CD1c-positive myeloid dendritic cell (primary cell): Measurements from ENCODE around the gene DNAJC5.
"Not testable (repeated sequence)": the region's sequence is repeated elsewhere in the genome, so short reads cannot be mapped to it uniquely, and the experiment has no call there.

Experiments
- DNase-seq: peaks from one replicate; pipeline ENCODE4 v3.0.0-alpha.2; 2016; ENCODE audit errors: extremely low spot score

DNAJC5 gene

GRCh38 chr20:63955281-63955826 is 60.4 kb downstream of the DNAJC5 start:
- DNase-seq: peak; percentile 59

GRCh38 chr20:63955827-63956663 is 61.1 kb downstream of the DNAJC5 start, which contains the start of gene UCKL1:
TSS of gene UCKL1 (minus strand) at chr20:63956416. CDS start at chr20:63956372, 44 bp downstream.
- DNase-seq: peak; percentile 91

DNA sequence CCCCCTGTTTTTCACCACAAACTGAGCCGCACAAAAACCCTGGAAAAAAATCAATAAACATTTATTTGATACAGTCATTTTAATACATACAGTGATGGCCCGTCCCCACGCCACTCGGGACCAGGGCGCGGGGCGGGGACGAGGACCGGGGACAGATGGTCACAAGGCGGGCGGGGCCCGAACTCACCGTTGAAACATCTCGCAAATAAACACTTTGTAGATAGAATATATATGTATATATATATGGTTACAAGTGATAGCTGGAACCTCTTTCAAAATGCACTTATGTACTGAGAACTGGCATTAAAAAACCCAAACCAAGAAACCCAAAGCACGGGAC is 61.7 kb downstream of the DNAJC5 start:
- DNase-seq: peak; percentile 27

DNA sequence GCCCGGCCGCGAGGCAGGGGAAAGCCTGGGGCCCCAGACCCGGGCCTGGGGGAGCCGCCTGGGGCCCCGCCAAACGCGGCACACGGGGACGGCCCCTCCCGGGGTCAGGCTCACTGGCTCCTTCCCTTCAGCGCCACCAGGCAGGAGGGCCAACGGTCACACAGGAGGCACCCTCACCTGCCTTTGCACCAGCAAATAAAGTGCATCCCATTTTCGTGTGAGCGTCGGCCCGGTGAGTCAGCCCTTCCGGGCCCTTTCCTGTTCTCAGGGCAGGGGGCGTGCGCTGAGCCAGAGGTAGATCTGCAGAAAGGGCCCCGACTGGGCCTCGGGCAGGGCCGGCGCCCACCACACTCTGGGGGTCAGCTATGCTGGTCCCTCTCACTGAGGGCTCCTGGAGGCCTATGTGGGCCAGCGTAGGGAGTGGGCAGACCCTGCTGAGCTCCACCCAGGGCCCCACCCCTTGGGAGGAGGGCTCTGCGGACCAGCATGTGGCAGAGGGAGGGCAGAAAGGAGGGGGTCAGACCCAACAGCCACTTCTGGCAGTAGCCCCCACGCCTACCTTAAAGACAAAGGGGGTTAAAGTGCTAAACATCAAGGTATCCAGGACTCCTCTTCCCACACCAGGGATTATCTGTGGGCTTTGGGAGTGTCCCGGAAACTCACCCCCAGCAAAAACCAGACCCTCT is 62.2 kb downstream of the DNAJC5 start:
- DNase-seq: peak; percentile 51

- no peak for DNase-seq
Observed at GRCh38 chr20:63957690-63958441, 62.9 kb downstream of the DNAJC5 start.

- no peak for DNase-seq
Observed at GRCh38 chr20:63958471-63958870, 63.5 kb downstream of the DNAJC5 start.

DNA sequence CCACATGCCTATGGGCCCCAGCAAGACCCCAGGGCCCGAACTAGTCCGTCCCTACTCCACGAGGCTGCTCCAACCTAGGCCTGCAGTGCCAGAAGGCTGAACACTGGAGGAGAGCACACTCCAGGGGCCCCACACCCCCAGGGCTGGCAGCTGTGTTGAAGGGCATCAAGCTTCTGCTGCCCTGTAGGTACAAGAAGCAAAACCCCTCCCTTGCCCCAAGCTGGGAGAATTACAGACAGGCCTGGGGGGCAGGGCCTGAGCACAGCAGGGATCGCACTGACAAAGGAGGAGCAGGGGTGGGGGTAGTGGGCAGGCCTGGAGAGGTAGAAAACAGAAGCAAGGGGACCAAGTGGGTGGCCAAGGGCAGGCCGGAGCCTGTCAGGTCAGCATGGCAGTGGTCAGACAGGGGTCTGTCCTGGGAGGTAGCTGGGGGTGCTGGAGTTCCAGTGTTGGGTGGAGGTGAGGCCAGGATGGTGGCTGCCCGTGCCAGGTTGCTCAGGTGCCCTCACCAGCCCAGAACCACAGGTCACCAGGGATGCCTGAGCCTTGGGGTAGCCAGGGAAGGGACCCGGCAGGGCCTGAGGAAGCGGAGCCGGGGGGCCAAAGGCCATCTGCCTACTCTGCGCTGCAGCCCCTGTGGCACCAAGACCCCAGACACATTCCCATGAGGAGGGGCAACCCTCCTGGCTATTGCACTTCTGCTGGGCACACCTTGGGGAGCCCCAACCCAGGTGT is 64.2 kb downstream of the DNAJC5 start:
- no peak for DNase-seq

DNA sequence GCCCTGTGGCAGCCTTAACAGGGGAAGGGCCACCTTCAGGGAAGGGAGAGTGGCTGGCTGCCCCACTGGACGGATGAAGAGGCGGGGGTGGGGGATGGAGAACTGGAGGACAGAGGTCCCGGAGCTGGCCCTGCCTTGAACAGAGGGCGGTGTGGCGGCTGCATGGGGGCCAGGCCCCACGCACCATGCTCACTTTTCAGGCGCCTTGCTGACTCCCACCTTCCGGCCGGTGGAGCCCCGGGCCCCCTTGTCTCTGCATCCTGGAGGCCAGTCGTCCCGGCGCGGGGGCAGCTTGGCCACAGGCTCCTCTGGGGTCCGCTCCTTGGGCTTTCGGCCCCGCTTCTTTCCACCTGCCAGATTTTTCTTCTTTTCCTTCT is 64.8 kb downstream of the DNAJC5 start:
- DNase-seq: no peak

GRCh38 chr20:63960654-63961621 is 66.0 kb downstream of the DNAJC5 start:
- DNase-seq: not testable (repeated sequence)

GRCh38 chr20:63961664-63962425 is 66.9 kb downstream of the DNAJC5 start:
- no peak for DNase-seq

DNA sequence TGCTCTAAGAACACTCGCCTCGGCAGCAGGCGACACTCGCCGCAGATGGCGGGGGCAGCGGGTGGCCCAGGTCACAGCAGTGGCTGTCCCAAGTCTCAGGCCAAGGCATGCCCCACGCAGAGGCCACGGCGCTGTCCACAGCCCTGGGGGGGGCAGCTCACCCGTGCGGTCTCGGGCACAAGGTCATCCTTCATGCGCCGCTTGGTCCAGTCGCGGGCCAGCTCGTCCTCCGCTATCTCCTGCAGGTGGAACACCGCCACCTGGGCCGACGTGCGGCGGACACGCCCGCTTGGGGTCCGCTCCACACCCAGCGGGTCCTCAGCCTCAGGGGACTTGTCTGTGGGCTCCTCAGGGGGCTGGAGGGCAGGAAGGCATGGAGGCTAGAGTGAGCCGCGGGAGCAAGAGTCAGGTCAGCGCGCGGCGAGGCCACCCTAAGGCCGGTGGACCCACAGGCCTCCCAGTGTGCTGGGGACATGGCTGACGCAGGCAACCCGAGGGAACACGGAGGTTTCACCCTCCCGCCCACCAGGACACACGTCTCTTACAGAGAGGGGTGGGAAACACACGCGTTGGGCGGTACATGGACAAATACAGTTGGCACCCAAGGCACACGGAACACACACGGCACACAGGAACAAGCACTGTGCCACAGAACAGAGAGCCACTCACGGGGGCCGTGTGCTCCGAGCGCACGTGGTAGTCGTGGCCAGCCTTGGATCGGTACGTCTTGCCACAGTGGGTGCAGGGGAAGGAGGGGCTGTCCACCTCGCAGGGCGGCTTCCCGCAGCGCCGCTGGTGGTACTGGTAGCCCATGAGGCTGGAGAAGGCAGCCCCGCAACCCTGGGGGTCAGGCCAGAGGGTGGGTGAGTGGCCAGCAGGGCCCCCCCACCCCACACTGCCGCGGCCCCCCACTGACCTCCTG is 67.8 kb downstream of the DNAJC5 start:
- DNase-seq: no peak

DNA sequence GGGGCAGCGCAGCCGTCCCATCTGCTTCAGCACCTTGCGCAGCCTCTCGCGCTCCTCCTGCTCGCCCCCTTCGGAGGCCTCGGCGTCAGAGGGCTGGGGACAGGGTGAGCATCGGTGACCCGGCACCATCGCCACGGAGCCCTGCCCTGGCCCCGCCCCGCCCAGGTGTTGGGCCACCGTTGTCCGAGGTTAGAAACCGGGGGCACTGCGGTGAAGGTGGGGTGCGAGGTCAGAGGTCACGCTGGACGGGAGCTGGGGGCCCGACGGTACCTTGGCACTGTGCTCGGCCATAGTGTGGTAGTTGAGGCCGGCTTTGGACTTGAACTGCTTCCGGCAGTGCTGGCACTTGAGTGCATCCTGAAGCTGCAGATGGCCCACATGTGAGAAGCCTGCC is 68.4 kb downstream of the DNAJC5 start:
- no peak for DNase-seq

GRCh38 chr20:63963784-63964301 is 68.9 kb downstream of the DNAJC5 start:
- no peak for DNase-seq

GRCh38 chr20:63964412-63964811 is 69.5 kb downstream of the DNAJC5 start:
- no peak for DNase-seq

DNA sequence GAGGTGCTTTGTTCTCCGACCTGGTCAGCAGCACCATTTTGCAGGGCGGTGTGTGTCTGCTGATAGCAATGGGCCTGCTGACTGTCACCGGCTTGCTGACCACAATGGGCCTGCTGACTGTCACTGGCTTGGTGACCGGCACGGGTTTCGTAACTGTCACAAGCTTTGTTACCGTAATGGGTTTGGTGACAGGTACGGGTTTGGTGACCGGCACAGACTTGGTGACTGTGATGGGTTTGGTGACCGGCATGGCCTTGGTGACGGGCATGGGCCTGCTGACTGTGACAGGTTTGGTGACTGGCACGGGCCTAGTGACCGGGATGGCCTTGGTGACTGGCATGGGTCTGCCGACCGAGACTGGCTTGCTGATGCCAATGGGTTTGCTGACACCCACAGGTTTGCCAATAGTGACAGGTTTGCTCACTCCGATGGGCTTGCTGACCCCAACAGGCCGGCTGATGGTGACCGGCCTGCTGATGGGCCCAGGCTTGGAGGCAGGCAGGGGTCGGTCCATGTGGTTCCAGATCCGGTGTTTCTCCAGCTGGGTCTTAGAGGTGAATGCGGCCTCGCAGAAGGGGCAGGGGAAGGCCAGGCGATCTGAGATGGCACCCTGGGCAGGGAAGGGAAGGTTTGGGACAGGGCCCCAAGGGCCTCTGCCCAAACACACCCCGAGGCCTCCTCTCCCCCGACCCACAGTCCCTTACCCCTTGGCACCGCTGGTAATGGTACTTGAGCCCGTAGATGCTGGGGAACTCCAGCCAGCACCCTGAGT is 71.4 kb downstream of the DNAJC5 start:
- DNase-seq: no peak

- DNase-seq: no peak
Observed at GRCh38 chr20:63966944-63967322, 72.0 kb downstream of the DNAJC5 start.

DNA sequence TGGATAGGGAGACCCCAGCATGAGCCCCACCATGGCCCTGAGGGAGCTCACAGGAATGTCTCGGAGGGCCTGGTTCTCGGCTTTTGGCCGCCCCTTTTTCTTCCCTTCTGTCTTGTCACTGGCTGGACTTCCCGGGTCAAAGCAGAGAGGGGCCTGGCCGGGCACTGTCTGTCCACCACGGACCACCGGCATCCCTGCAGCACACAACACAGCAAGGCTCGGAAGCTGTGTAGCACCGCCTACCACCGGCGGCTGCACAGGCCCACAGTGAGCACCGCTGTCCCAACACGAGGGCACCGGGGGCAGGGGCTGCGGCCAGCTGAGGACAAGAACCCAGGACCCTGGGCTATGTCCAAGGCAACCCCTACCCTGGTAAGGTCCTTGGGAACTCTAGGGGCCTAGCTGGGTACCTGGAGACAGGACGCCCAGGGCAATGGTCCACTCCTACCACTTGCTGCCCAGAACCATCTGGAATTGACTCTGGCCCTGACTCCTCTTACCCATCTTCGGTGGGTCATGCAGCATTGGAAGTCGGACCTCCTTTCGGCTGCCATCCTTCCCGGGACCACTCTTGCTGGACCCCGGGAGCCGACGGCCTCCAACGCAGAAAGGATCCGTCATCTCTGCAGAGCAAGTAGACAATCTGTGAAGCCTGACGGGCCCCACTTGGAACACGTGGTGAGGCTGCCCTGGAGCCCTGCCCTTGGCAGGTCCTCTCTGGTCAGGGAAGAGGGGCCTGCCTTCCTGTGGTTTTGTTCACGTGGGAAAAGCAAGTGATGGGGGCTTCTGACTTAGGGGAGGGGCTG is 72.6 kb downstream of the DNAJC5 start:
- no peak for DNase-seq
